Left lobe of liver (tissue), 2 donors: ENCODE measurements around the gene KHDRBS1. TPM values are rescaled to one million over a fixed set of nuclear protein-coding genes. Genes with fewer than 3 reads are reported as not detected.
"Not testable (repeated sequence)": the region's sequence is repeated elsewhere in the genome, so short reads cannot be mapped to it uniquely, and the experiment has no call there.

Experiments
- ATAC-seq: fragments of 200-7000 bp; cut with Tn5 transposase; one replicate; pipeline ENCODE4 v1.9.1; 2020; ENCODE audit warnings: mild to moderate bottlenecking, moderate library complexity
- DNase-seq: peaks from one replicate; pipeline ENCODE4 v3.0.0-alpha.2; 2020; ENCODE audit warnings: low spot score
- total RNA-seq: library from RNA; stranded (reverse); gene quantifications from one replicate; pipeline ENCODE4 v1.2.1, GENCODE V29; 2021
- donor health status: DM: no; HTN: no; CAD: no; lungs with moderate emphysema.
- donor health status: DM: no; HTN: yes; CAD: no.

The KHDRBS1 gene
- total RNA-seq, 1 donor from 2014 or later: 24.1 TPM

DNA sequence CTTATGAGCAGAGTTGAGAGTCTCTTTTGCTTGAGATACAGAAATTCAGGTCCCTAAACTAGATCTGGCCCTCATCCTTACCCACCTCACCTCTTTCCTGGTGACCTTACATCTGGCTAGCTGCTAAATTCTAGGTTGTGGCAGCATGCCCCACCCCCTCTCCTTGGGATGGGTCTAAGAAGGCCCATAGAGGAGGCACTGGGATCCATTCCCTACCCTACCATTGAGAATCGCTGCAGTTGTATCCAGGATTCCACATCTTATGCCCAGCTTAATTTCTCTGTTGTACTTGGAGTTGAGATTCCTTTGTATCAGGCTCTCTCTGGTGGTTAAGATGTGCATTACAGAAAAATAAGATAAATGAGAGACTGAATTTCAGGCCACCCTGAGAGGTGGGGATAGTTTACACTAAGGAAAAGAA lies 49.6 kb downstream of the KHDRBS1 start:
- ATAC-seq: peak; percentile 66
- no peak for DNase-seq

DNA sequence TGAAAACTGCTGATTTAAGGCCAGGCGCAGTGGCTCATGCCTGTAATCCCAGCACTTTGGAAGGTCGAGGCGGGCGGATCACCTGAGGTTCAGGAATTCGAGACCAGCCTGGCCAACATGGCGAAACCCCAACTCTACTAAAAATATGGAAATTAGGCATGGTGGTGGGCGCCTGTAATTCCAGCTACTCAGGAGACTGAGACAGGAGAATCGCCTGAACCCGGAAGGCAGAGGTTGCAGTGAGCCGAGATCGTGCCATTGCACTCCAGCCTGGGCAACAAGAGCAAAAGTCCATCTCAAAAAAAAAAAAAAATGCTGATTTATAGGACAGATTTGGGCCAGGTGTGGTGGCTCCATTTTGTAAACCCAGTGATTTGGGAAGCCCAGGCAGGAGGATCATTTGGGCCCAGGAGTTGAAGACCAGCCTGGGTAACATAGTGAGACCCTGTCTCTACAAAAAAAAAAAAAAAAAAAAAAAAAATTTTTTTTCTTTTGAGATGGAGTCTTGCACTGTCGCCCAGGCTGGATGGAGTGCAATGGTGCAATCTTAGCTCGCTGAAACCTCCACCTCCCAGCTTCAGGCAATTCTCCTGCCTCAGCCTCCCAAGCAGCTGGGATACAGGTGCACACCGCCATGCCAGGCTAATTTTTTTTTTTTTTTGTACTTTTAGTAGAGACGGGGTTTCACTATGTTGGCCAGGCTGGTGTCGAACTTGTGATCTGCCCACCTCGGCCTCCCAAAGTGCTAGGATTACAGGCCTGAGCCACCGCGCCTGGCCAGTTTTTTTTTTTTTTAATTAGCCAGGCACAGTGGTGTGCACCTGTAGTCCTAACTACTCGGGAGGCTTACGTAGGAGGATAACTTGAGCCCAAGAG lies 52.2 kb downstream of the KHDRBS1 start:
- ATAC-seq (peak; percentile 62), DNase-seq (peak; percentile 49)

DNA sequence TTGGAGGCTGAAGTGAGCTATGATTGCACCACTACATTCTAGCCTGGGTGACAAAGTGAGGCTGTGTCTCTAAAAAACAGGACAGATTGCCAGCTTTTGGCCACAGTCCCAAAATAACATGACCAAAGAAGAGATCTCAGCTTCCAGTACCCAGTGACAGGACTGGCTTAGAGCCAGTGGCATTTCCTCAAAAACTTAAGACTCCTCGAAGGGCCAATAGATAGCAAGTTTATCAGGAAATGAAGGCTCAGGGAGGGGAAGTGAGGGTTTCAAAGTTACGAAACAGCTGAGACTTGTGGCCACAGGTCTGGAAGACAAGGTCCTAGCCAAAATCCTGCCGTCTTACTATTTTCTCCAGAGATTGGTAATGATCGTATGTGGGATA lies 52.8 kb downstream of the KHDRBS1 start:
- peak; percentile 61 for DNase-seq
- ATAC-seq: peak; percentile 49

DNA sequence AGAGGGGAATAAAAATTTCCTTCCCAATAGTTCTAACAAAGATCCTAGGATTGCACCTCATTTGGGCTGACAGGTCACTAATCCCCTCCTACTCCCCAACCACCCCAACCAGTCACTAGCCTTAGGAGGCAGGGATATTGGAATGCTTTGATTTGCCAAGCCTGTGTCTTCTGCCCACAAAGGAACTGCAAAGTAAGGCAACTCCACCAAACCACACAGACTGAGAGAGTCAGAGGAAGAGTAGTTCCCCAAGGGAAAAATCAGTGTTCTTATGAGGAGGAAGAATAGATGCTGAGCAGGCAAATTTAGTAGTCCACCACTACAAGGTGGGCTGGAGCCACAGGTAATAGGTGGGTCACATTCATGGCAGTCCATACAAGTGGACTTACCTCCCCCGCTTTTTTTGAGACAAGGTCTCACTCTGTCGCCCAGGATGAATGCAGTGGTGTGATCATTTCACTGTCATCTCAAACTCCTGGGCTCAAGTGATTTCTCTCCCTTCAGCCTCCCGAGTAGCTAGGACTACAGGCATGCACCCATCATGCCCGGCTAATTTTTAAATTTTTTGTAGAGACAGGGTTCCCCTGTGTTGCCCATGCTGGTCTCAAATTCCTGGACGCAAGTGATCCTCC lies 55.4 kb downstream of the KHDRBS1 start:
- DNase-seq (no peak), ATAC-seq (no peak)

DNA sequence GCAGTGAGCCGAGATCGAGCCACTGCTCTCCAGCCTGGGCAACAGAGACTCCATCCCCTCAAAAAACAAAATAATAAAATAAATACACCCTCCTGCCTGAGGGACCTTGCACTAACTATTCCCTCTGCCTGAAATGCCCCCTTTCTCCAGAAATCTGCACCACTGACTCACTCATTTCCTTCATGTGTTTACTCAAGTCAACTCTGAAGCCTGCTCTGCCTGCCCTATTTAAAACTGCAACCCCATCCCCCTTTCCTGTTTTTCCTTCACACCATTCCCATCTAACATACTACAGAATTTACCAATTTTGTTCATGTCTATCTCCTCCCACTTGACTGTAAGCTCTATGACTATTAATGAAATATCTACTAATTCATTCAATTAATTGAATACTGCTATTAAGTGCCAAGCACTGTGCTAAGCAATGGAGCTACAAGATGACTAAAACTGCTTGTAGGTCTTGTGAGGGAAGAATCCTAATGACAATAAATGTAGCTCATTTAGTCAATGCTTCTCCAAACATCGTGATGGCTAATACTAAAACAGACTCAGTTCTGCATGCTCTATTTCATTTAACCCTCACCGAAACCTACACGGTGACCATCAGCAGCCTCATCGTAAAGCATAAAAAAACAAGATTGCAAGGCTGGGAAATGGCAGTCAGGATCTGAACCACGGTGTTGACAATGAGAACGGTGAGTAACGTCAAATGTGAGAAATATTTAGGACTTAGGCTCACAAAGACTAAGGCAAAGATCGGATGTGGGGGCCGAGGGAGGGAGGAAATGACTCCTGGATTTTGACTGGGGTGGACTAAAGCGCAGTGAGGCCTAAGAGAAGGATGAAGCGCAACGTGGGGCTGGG lies 58.3 kb downstream of the KHDRBS1 start:
- ATAC-seq: no peak
- no peak for DNase-seq

DNA sequence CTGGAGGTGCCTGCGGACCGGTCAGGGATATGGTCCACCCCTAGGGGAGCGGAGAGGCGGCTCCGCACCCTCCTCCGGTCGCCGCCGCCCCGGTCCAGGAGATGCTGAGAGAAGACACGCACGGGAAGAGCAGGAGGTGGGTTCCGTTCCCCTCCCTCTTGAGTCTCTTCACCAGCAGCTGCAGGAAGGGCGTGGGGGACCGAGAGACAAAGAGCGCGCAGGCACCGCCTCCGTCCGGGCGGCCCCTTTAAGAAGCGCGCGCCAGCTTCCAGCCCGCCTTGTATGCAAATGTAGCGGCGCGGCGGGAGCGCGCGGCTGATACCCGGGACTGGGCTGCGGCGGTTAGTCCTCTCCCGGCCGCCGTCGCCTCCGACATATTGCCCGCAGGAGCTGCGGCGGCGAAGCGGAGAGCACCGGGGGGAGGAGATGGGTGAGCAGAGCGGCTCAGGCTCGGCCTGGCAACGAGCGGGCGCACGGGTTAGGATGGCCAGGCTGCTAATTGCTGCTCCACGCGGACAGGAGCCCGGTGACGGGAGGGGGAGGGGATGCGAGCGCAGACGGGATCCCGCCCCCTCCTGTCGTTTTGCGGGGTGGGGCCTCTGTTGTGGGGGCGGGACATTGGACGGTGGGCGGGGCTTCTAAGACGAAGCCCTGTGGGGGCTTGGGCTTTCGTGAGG lies 59.1 kb downstream of the KHDRBS1 start, which contains the start of gene TMEM39B:
TSS of gene TMEM39B (plus strand) at position 318 of the 677 bp plus-strand sequence. CDS start at position 427, 109 bp downstream.
- DNase-seq (peak; percentile 95), ATAC-seq (peak; percentile 92)

DNA sequence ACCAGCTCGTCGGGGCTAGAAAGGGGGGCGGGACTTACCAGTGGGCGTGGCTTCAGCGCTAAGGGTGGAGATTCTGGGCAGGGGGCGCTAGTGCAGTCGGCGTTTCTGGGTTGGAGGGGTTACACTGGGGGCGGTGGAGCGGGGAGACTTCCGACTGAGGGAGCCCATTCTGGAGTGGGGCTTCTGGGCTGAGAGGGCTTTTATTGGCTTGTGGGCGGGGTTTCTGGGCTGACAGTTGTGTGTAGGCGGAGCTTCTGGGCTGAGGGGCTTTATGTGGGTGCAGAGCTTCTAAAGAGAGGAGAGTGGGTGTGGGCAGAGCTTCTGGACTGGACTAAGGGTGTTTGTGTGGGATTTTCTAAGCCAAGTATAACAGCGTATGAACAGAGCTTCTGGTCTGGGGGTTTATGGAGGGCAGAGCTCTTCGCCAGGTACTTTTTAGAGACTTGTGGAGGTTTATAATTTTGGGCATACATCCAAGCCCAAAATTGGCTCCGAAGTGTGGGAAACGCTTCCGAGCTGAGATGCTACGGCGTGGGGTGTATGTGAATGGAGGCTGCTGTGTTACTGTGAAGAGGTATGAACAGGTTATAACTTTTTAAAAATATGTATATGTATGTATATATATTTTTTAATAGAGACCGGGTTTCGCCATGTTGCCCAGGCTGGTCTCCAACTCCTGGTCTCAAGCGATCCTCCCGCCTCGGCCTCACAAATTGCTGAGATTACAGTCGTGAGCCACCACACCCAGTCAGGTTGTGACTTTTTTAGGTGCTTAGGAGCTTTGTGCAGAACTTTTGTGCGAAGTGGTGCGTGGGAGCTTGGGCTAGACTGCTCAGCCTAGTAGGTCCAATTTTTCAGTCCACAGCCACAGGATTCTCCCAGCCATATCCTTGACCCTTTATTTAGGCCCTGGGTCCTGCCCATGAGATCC lies 59.9 kb downstream of the KHDRBS1 start:
- DNase-seq (no peak), ATAC-seq (no peak)

DNA sequence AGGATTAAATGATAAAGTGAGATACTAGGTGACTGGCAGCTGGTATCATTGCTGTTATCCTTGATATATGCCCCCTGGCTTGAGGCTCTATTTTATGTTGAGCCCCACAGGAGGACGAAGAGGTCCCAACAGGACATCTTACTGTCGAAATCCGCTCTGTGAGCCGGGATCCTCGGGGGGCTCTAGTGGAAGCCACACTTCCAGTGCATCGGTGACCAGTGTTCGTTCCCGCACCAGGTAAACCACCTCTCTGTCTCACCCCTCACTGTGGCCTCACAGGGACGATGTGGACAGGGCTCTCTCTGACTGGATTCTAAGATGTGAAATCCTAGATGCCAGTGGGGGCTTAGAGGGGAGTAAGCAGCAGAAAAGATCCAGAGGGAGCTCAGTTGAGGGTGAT lies 61.2 kb downstream of the KHDRBS1 start:
- DNase-seq: no peak
- no peak for ATAC-seq

DNA sequence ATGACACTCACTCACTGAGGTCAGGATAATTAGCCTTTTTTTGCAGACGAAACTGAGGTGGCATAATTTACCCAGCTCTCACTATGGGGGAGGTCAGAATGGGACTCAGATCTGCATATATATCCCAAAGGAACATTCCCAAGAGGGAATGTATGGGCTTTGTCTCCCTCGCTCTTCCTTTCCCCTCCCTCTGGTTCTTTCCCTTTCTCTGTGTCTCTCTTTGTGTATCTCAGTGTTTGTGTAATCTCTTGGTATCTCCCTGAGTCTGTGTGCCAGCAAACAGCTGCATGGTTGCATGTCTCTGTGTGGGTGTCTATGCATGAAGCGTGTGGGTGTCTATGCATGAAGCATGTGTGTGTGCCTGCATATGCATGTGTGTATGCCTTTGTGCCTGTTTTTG lies 63.8 kb downstream of the KHDRBS1 start:
- no peak for ATAC-seq

DNA sequence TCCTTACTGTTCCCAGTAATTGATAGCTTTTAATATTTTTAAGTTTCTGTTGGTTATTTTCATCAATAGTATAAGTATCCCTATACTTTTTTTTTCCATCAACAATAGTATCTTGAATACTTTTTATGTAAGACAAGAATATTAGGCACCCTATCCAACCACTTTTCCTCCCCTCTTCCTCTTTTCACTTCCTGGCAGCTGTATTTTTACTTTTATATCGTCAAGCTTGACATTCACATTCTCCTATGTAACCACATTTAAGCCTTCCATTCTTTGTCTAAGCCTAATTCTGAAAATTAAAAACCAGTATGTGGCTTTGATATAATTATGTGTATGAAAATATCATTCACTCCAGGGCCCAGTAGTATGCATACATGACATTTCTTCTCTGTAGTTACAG lies 68.4 kb downstream of the KHDRBS1 start:
- no peak for DNase-seq
- ATAC-seq: no peak

More for the DNA sequence above, 63.8 kb downstream of the KHDRBS1 start:
- no peak for DNase-seq

DNA sequence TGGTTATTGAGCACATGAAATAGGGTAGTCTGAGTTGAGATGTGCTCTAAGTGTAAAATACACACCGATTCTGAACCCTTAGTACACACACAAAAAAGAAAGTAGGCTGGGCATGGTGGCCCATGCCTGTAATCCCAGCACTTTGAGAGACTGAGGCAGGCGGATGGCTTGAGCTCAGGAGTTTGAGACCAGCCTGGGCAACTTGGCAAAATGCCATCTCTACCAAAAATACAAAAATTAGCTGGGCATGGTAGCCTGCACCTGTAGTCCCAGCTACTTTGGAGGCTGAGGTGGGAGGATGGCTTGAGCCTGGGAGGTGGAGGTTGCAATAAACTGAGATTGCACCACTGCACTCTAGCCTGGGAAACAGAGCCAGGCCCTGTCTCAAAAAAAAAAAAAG lies 72.7 kb downstream of the KHDRBS1 start:
- ATAC-seq, DNase-seq: not testable (repeated sequence)

DNA sequence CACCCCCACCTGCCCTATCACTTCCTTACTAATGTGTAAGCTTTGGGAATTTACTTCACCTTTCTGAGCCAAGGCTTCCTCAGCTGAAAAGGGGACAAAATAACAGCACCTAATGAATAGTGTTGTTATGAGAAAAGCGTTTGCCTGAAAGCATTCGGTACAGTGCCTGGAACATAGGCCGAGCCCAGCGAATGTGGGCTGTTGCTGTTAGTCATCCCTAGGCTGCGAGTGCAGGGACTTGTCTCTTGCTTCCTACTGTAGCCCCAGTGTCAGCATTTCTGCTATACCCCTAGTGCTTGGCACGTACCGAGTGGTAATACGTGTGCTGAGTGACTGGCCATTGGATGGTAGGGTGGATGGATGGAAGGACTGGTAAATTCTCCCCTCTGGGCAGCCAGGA lies 77.5 kb downstream of the KHDRBS1 start:
- DNase-seq (no peak), ATAC-seq (no peak)

DNA sequence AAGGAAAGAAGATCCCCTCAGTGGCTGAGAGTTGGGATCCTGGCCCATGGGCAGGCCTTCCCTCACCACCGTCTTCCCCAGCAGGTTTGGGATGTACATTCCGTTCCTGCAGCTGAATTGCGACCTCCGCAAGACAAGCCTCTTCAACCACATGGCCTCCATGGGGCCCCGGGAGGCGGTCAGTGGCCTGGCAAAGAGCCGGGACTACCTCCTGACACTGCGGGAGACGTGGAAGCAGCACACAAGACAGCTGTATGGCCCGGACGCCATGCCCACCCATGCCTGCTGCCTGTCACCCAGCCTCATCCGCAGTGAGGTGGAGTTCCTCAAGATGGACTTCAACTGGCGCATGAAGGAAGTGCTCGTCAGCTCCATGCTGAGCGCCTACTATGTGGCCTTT lies 77.9 kb downstream of the KHDRBS1 start:
- no peak for DNase-seq
- ATAC-seq: no peak

Other genes with a start within 250 kb of the KHDRBS1 start
- gene ADGRB2, start 249.5 kb upstream of the KHDRBS1 start, total RNA-seq: not detected
- gene SPOCD1, start 197.8 kb upstream of the KHDRBS1 start, total RNA-seq: 0.08 TPM
- 66.7 TPM for gene PTP4A2, start 75.5 kb upstream of the KHDRBS1 start, total RNA-seq
- gene TMEM39B, start 59.1 kb downstream of the KHDRBS1 start, total RNA-seq: 6.0 TPM
- gene KPNA6, start 94.2 kb downstream of the KHDRBS1 start, total RNA-seq: 32.2 TPM
- gene TXLNA, start 165.8 kb downstream of the KHDRBS1 start, total RNA-seq: 31.1 TPM
- gene CCDC28B, start 186.7 kb downstream of the KHDRBS1 start, total RNA-seq: 1.6 TPM
- 0.53 TPM for gene IQCC, start 191.8 kb downstream of the KHDRBS1 start, total RNA-seq
- gene DCDC2B, start 195.2 kb downstream of the KHDRBS1 start, total RNA-seq: not detected
- gene TMEM234, start 208.5 kb downstream of the KHDRBS1 start, total RNA-seq: 4.8 TPM
- 69.2 TPM for gene EIF3I, start 208.5 kb downstream of the KHDRBS1 start, total RNA-seq
- 4.2 TPM for gene FAM167B, start 233.4 kb downstream of the KHDRBS1 start, total RNA-seq
- gene LCK, start 237.4 kb downstream of the KHDRBS1 start, total RNA-seq: 1.2 TPM